Endothelial cell of hepatic sinusoid (primary cell): ENCODE data around the gene LRMDA.

Experiments
- in situ Hi-C: cut with HindIII; loops from 2 replicates; pipeline ENCODE4 v1.10.0; 2017; ENCODE audit warnings: low sequenced_read_pairs

LRMDA gene

DNA sequence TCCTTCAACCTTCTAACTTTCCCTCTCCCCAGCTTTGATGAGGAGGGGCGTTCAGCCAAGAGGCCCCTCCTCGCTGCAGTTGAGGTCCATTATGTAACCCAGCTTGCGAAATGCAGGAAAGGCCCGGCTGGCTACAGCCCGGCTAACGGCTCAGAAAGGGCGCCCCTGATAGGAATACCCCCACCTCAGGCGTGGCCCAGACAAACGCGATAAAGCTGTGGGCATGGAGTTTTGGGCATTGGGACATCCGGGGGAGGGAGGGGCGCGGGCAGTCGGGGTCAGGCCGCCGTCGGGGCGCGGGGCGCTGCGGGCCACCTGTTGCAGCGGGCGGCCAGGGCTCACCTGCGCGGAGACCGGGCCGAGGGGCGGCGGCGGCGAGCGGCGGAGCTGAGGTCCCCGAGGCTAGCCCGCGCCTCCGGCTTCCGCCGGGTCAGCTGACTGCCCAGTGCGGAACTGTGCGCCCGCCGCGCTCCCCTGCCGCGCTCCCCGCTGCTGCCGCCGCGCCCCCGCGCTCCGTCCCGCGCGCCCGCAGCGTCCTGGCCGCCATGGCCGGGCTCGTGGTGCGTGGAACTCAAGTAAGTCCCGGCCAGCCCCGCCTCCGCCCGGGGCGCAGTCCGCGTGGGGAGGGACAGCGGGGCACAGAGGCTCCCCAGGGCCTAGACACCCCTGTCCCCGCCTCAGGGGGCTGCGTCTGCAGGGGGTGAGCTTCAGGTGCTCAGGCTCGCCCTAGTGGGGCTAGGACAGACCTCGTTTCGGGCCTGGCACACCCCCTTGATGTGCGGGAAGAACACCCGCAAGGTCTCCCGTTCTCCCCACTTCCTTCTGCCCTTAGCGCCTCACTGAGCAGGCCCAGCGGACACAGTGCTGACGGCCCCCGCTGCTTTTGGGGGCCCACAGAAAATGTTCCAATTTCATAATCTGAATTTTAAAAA lies at the start of gene LRMDA:
Gene LRMDA (plus strand): TSS at position 445 of the 932 bp plus-strand sequence.
- in situ Hi-C loops = no loop called here

DNA sequence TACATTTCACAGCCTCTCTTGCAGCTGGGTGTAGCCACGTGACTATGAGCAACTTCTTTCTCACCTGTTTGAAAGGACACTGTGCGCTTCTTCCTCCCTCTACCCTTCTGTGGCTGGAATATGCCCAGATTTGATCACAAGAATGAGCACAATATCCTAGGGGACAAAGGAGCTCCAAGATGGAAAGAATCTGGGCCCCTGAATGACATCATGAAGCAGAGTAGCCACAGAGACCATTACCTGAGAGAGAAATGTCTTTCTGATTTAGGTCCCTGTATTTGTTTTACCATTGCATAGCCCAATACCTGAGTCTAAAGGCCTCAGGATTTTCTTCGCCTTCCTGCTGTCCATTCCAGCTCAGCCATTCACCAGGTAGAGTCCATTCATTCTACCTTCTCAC lies 45.3 kb upstream of the LRMDA start:
- in situ Hi-C loops = no loop called here

DNA sequence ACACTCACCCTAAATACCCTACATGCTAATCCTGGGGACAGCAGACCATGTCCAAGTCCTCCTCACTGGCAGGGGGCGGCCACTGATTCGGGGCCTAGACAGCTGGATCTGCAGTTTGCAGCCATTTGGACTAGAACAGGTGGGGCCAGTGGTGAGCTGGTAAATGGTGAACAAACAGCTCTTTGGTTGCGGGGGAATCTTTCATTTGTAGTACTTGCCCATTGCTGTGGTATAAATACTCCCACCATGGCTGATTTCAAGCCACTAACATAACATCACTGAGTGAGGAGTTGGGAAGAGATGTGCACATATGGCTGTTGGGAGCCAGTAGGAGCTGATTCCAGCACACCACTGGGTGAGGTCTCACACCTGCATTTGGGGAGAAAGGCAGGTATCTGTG lies 43.3 kb upstream of the LRMDA start:
- in situ Hi-C loops = no loop called here

DNA sequence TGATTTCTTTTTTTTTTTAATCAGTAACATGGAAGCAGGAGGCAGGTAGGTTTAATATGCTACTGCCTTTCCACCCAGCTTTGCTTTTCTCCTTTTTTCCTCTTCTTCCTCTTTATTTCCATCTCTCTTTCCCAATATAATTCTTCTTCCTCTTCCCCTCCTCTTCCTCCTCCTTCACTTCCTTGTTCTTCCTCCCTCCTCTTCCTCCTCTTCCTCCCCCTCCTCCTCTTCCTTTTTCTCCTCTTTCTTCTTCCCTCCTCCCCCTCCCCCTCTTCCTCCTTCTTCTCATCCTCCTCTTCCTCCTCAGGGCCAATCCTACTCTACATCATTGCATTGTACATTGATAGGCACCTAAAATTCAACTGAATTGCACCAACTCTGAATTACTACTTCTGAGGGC lies 41.2 kb upstream of the LRMDA start:
- in situ Hi-C loops = loop anchor here (5.0 kb wide), 1 partner anchor 82 kb away; no protein-coding TSS in a partner anchor

DNA sequence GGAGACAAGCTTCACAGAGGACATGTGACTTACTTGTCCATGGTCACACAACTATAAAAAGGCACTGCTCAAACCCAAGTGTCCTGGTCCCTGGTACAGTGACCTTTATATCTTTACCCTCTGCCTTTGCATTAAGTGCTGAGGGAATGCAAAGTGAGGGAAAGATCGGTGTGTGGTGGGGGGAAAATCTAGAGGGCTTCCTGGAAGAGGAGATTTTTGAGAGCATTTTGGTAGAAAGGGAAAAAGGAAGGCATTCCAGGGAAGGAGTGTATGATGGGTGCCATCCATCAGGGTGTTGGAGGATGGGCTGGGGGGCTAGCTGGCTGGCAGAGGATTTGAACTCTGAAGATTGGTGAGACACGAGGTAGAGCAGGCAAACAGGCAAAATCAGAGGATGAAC lies 39.2 kb upstream of the LRMDA start:
- in situ Hi-C loops = loop anchor here (5.0 kb wide), 1 partner anchor 80 kb away; no protein-coding TSS in a partner anchor

DNA sequence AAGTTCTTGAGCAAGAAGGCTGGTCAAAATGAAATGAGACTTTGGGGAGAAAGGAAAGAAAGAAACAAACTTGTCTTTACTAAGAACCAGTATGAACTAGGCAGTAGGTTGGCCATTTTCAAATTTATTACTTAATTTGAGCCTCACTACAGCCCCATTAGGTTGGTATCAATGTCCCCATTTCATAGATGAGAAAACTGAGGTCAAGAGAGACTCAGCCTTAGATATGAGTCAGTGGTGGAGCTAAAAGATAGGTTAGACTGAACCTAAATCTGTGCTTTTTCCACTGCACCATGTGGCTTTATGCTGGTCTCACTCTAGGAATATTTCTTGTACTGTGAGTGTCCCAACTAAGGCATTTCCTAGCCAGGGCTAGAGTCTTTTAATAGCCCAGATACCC lies 38.7 kb upstream of the LRMDA start:
- in situ Hi-C loops = loop anchor here (5.0 kb wide), 1 partner anchor 80 kb away; no protein-coding TSS in a partner anchor

DNA sequence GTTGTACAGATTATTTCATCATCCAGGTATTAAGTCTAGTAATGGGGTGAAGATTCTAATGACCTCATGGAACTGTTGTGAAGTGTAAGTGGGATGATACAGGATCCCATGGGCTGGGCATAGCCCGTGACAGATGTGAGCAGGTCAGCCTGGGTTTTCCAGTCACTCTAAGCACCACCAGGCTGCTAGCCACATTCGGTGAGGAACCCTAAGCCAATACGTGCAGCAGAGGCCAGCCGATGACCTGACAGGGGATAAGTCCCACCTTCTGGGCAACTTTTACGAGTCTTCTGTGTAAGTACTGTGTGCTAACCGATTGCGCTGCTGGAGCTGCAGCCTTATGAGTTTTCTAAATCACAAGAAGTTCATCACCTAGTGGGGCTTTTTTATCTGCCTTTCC lies 37.2 kb upstream of the LRMDA start:
- in situ Hi-C loops = loop anchor here (5.0 kb wide), 1 partner anchor 78 kb away; no protein-coding TSS in a partner anchor

DNA sequence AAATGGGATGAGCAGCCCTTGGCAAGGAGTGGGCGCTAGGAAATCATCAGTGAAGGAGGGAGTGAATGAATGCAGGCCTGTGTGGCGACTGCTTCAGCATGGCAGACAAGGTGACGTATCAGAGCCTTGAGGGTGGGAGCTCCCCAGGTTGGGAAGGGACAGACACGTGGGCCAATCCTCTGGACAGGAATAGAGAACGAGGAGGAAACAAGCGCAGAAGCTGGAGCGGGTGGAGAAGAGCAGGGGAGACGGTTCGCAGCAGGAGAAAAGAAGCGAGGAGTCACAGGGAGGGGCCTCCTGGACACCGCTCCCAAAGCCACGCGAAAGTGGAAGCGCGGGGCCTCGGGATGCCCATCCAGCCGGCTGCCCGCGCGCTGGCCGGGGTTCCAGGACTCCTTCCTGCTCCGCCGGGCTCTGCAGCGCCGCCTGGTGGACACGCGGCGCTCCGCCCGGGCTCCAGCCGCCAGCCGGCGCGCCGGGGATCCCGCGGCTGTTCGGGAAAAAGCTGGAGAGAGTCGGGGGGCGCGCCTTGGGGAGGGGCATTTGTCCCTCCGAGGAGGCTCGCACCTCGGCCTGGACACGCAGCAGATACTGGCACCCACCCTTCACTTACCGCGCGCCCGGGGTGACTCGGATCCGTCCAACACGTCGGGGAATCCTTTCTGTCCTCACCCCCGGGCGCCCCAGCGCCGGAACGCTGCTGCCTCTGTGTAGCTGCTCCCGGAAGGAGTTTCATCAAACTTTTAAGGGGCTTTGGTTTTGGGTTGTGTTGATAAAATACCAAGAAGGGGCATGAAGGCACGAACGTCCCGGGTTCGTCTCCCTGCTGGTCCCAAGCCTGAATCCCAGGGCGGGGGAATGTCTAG lies 36.1 kb upstream of the LRMDA start:
- in situ Hi-C loops = no loop called here

DNA sequence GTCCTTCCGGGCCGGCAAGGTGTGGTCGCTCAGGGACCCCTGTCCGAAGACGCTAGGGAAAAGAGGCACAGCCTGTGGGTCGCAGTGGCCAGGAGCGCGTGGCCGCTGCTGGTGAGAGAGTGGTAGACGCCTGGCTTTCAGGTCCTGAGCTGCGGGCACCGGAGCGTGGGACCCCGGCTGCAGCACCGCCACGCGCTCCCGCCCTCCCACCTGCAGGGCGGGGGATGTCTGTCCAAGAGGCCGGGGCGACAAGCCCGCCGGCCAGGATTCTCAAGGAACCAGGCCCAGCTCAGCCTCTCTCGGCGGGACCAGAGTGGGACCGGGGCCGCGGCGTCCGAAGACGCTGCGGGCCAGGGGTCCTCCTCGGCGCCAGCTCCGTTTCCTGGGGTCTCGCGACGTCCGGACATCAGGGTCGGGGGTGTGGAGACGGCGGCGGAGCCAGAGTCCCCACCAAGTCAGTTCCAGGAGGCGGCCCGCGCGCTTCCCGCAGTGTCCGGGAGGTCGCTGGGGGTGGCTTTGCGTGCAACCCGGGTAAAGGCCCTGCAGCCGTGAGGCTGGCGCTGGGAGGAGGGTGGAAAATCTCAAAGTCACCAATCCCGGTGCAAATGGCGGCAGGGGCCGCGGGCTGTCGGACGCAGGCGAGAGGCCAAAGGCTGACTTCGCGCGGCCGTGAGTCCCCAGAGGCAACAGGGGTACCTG lies 35.3 kb upstream of the LRMDA start:
- in situ Hi-C loops = no loop called here

DNA sequence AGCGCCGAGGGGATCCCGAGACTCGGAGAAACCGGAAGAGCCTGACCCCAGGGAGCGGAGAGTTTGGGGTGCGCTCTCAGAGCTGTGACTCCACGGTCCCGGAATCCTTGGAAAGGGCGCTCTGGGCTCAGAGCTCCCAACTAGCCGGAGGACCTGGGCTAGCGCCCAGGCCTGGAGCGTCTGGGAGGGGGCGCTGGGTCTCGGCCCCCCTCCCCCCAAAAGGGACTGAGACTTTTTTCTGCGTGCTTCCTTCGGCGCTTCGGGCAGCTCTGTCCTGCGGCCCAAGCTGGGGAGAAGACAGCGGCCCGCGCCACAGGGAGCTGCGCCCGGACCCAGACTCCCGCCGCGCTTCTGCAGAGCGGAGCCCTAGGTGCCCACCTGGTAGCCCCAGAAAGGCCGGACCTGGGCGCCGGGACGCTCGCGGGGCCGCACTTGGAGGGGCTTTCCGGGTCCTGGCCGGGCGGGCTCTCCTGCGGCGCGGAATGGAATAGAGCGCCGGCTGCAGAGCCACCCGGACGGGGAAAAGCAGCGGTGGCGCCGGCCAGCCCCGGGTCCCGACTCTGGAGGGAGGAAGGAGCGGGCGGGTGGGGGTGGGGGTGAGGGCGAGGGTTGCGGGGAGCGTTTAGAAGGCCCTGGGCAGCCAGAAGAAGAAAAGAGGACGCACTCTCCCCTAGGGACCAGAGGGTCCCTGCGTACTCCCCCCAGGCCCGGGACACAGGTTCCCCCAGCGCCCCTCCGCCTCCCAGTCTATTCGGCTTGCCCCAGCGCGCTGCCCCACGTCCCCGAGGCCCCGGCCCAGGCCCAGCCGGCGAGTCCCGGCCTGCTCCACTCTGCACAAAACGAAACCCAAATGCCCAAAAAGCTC lies 34.6 kb upstream of the LRMDA start:
- in situ Hi-C loops = no loop called here

DNA sequence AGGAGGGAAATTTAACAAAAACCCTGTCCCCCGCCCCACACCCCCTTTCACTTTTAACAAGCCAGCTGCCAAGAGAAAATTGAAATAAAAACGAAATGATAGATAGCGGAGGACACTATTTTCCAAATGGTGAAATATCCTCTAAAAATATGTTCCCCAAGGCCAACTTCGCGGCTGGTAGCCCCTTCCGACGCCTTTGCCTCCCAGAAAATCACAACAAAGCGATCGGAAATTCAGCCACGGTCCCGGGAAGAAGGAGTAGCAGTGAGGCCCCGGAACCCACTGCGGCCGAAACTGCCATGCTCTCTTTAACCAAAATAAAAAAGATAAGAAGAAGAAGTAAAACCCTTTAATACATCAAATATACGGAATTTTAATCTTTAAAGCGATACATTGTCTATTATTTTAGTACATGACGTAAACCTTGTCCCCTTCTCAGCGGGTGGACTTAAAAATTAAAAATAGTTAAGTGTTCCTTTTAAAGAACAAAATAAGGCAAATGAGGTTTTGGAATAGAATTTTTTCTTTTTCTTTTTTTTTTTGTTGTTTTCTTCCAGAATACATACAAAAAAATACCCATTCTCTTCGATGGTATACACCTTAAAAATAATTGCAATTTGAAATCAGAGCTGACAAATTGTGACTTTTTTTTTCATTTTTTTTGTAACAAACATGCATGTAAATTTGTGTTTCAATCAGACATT lies 33.8 kb upstream of the LRMDA start:
- in situ Hi-C loops = no loop called here

DNA sequence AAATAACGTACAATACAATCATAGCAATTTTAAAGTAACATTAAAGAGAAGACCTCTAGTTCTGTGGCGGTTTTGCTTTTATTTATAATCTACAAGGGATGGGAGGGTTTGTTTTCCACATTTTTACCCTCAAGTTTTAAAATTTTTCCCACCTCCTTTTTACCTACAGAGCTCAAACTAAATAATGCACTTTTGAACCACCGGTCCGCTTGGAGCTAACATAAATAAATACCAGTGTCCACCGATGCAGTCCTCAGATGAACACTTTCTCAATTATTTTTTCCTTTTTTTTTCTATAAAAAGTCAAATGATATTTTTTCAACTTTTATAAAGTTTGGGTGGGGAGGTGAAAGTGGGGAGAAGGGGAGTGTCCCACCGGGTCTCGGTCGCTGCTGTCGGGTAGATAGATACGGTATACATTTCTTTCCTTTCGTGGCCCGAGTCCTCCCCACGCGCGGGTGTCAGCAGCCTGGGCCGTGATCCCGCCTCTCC lies 33.2 kb upstream of the LRMDA start:
- in situ Hi-C loops = no loop called here

DNA sequence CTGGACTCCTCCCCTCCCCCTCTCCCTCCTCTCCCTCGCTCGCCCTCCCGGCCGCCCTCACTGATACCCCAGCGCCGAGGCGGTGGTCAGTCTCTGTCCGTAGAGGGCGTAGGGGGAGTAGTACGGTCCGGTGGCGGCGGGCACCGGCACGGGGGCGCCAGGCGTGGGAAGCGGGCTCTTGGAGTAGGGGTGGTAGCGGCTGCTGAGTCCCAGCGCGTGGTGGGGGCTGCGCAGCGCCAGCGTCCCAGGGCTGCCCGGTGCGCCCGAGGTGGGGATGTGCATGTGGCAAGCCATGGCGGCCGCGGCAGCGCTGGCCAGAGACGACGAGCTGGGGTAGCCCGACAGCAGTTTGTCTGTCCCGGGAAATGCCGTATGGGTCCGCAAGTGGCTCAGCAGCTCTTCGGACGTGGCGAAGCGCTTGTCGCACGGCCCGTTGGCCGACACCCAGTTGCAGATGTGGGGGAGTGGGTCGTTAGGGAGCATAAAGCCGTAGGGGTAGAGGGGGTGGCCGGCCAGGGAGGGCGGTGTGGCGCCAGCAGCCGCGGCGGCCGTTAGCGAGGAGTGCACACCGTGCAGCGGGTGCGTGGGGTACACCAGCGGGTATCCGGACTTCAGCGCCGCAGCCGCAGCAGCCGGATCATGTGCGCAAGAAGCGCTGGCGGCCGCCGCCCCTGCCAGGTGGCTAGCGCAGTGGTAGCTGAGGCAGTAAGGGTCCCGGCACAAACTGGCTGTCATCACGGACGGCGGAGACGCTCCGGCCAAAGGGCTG lies 32.5 kb upstream of the LRMDA start:
- in situ Hi-C loops = no loop called here

DNA sequence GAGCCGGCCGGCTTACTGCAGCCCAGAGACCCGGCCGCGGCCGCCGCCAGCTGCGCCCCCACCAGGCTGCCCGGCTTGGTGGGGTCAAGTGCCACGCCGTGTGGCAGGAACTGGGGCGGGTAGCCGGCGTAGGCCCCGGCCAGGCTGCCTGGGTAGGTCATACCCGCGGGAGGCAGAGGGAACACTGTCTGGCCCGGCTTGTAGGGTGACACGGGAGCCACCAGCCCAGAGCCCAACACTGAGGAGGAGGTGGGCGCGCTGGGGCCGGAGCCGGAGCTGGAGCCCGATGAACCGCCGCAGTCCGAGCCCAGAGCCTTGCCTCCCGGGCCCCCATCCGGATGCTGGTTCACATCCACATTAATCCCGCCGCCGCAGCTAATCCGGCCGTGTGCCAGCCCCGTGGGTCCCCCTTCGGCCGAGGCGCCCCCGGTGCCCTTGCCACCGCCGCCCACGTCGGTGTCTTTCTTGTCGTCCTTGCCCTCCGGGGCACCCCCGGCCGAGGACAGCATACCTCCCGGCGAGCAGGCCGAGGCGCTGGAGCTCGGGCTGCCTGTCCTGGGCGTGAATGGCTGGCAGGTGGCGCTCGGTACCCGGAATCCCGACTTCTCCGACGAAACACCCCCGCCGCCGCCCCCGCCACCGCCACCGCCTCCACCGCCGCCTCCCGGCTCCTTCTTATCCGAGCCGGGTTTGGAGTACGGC lies 31.8 kb upstream of the LRMDA start:
- in situ Hi-C loops = no loop called here

DNA sequence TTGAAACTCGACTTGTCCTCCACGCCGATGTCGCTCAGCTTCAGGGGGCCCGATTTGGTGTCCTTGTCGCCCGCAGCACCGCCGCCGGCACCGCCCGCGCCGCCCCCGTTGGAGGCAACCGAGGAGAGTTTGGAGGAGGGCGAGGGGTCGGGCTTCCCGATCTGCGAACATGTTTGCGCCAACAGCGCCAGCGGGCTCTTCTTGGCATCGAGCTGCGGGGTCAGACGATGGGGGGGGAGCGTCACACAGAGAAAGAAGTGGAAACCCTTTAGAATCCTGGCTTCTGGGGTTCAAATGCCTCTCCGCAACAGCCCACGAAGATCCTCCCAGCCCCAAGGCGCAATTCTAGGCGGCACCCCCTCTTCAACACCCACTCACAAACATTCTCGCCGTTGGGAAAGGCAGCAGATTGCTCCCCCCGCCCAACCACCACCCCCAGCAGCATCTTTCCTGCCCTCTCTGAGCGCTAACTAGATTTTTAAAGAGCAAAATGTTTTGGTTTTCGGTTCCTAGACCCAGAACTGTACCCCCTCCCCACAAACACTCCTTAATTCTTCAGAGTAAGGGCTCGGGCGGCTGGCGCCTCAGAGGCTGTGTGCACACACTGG lies 31.2 kb upstream of the LRMDA start:
- in situ Hi-C loops = no loop called here

DNA sequence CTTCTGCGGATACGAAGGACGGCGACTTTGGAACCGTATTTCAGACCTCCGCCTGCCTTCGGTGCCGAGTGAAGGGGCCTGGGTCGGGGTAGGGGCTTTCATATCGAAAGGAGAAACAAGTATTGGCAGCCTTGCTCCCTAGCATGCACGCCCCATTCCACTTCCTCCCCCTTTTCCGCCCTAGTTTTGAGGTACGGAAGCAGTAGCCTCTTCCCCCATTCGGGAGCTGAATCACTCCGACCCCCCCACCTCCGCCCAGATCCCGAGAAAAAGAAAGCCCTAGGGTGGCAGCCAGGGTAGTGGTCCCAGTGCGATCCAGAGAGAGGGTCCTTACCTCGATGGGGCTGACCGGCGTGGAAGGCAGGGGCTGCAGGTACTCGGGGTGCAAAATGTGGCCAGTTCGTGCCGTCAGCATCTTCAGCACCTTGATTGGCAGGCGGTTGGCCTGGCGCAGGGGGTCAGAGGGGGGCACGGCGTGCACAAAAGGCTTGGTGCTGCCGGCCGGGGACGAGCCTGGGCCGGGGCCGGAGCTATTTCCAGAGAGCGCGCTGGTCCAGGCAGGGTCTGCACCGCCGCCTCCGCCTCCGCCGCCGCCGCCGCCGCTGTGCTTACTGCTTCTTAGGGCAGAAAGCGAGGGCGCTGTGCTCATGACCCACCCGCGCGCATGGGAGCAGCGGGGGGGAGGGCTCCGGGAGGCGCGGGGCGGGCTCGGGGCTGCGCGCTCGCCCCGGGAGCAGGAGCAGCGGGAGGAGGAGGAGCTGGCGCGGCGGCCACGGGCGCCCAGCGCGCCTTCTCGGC lies 30.5 kb upstream of the LRMDA start:
- in situ Hi-C loops = no loop called here
